Measurements from ENCODE around the gene PHF2.

DNA sequence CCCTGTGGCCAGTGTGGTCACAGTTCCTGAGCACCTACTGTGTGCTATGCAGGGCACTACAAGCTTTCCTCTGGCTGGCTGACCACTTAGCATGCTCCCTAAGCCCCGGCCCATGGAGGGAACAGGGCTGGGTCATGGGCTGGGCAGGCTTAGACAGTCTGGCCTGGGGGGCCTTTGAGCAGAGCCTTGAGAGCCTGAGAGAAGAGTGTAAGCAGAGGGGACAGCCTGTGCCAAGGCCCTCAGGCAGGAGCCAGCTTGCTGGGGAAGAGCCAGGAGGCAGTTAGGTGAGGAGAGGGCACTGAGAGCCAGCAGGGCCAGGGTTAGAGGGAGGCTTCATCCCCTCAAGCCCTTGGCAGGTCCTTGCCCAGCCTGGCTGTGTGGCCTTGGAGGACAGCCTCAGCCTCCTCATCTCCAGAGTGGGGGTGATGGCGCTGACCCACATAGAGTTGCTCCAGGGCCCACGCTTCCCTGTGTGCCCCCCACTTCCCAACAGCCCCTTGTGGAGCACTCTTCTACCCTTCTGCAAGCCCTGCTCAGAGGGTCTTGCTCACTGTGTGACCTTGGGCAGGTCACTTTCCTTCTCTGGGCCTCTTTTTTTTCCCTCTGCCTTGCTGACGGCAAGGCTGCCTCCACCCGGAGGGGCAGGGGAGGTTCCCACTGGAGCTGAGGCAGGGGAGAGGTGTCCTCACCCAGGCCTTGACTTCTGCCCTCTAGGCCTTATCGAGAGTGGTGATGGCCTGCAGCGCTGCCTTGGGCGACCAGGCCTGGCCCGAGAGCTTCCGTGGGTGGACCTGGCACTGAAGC lies 107.1 kb downstream of the PHF2 start:
- TF ChIP-seq, protein P1, sequence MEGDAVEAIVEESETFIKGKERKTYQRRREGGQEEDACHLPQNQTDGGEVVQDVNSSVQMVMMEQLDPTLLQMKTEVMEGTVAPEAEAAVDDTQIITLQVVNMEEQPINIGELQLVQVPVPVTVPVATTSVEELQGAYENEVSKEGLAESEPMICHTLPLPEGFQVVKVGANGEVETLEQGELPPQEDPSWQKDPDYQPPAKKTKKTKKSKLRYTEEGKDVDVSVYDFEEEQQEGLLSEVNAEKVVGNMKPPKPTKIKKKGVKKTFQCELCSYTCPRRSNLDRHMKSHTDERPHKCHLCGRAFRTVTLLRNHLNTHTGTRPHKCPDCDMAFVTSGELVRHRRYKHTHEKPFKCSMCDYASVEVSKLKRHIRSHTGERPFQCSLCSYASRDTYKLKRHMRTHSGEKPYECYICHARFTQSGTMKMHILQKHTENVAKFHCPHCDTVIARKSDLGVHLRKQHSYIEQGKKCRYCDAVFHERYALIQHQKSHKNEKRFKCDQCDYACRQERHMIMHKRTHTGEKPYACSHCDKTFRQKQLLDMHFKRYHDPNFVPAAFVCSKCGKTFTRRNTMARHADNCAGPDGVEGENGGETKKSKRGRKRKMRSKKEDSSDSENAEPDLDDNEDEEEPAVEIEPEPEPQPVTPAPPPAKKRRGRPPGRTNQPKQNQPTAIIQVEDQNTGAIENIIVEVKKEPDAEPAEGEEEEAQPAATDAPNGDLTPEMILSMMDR (IDR thresholded peaks at IDR 0.05; ENCODE audit: low read length): no peak
- TF ChIP-seq EZH2 (optimal IDR thresholded peaks at IDR 0.05; ENCODE audit: low read depth, low read length) (no peak), EZH2phosphoT487 (IDR thresholded peaks at IDR 0.05; ENCODE audit: low read length) (no peak)
